Stimulated activated CD4-positive, alpha-beta T cell treated with anti-CD3 and anti-CD28 coated beads, Interleukin-12 subunit alpha, Interleukin-12 subunit beta, amount 100 ng/mL, for 48 hours (primary cell): ENCODE measurements around the gene BAAT.

Experiments used
- DNase-seq, 3 donors: peaks; one replicate each; pipeline ENCODE4 v3.0.0-alpha.2; 2020; ENCODE audit warnings: low read depth in 2 of 3, low spot score in 1 of 3

BAAT gene

GRCh38 chr9:101324245-101324804, 60.5 kb downstream of the BAAT start:
- no peak for DNase-seq

DNA sequence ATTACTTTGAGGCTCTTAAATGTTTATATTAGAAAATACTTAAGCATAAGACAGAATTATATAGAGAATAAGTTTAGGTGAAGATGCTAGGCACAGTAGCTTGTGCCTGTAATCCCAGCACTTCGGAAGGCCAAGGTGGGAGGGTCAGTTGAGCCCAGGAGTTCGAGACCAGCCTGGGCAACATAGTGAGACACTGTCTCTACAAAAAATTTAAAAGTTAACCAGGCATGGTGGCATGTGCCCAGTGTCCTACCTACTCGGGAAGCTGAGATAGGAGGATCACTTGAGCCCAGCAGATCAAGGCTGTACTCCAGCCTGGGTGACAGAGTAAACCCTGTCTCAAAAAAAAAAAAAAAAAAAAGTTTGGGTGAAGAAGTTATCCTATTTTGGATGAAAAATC, 61.7 kb downstream of the BAAT start:
- DNase-seq, result no peak

DNA sequence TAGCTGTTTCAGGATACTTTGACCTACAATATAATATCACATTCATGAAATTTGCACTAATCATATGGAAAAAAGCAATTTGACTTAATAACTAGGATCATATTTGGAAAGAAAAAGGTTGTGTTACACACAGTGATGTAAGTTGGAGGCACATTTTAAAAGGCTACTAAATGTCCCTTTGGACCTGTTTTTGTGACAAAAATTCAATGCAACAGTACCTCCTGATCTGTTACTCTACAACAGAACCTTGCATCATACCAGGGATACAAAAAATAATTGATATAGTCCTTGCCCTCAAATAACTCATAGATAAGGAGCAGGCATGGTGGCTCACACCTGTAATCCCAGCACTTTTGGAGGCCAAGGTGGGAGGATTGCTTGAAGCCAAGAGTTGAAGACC, 67.1 kb downstream of the BAAT start:
- no peak for DNase-seq

GRCh38 chr9:101315112-101315450, 69.7 kb downstream of the BAAT start:
- DNase-seq, result no peak

DNA sequence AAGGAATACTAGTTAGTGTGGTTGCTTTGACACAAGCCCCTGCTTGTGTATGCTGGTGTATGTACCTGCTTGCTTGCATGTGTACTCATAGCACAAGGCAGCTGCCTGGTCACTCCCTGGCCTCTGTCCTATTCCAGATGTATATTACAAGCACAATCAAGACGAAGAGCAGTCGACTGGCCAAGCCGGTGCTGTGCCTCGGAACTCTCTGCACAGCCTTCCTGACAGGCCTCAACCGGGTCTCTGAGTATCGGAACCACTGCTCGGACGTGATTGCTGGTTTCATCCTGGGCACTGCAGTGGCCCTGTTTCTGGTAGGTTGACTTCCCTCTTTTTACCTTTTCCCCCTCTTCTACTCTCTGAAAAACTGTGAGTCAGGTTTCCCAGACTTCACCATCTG, 72.1 kb downstream of the BAAT start:
- no peak for DNase-seq

GRCh38 chr9:101311758-101312420, 72.9 kb downstream of the BAAT start:
- DNase-seq, result peak in 1 of 3 donors; percentile 43

DNA sequence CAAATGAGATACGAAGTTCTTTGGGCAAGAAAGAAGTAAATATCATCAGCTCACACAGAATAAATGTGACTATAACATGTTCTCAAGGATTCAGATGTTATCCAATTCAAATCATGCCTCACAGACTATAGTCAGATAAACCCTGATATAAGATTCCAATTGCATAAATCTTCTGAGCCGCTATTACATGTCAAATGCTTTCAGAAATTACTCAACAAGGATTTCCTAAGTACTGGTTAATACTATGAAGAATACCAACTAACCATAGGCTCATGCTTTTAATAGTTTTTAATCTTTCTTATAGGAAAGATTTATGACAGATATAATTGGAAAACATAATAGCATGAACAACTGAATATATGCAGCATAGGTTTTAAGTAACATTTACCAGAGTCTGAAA, 73.6 kb downstream of the BAAT start:
- DNase-seq, result no peak
